ENCODE data around the gene TMEM14B. TPM values are rescaled to one million over a fixed set of nuclear protein-coding genes. Genes with fewer than 3 reads are reported as not detected.

TMEM14B gene
- total RNA-seq, 2 experiments from 2014 or later, result 103 to 125 TPM

- H3K9me3 ChIP-seq (ENCODE audit: low read length), result peaks cover 19% of the 10 kb centered on the region; the same call in 1 of the 2 replicates
- no peaks in the 10 kb centered on the region for H3K36me3 ChIP-seq (ENCODE audit: insufficient read depth, low read length)
- no peak overlapping the region for H3K4me3 ChIP-seq (ENCODE audit: low read depth, low read length, poor library complexity, severe bottlenecking)
- peaks cover 25% of the 10 kb centered on the region for H3K4me1 ChIP-seq (ENCODE audit: insufficient read depth, low read length, poor library complexity, severe bottlenecking)
- H3K9me2 ChIP-seq (ENCODE audit: insufficient read depth, low read length), result no peaks in the 10 kb centered on the region
- peak; percentile 23 for DNase-seq (ENCODE audit: low spot score)
- no peak overlapping the region for H3K27ac ChIP-seq (ENCODE audit: low read depth, low read length, poor library complexity, severe bottlenecking)
- CTCF ChIA-PET (ENCODE audit: unreplicated experiment), result no interaction called here
- no TSS peak for BruUV-seq (replicated peaks)
- no peak for TF ChIP-seq EZH2phosphoT487 (IDR thresholded peaks at IDR 0.05; ENCODE audit: borderline replicate concordance, low read depth, low read length)
- TF ChIP-seq CTCF (conservative IDR thresholded peaks at IDR 0.05; ENCODE audit: low read length), result no peak
- H3K4me2 ChIP-seq (ENCODE audit: low read length), result peak overlapping the region; percentile 58; the same call in 1 of the 2 replicates
- POLR2A ChIA-PET, result interaction anchor here (0.6 to 1.1 kb wide), 6 partner anchors 9 to 196 kb away, joined by 3 to 5 read pairs (median 4); no protein-coding TSS in a partner anchor
- no peaks in the 10 kb centered on the region for H4K20me1 ChIP-seq (ENCODE audit: insufficient read depth, low read length)
- no peak overlapping the region for H2AFZ ChIP-seq (ENCODE audit: low read length)
- no peaks in the 10 kb centered on the region for H3K79me2 ChIP-seq (ENCODE audit: insufficient read depth, low read depth, low read length)
- intact Hi-C loops (cut with micrococcal nuclease; ENCODE audit: unreplicated experiment), result no loop called here
These were observed 28.2 kb upstream of the TMEM14B start for GRCh38 chr6:10719296-10719963.

GRCh38 chr6:10719964-10720264, 27.7 kb upstream of the TMEM14B start:
- no peaks in the 10 kb centered on the region for H4K20me1 ChIP-seq (ENCODE audit: insufficient read depth, low read length)
- no peaks in the 10 kb centered on the region for H3K36me3 ChIP-seq (ENCODE audit: insufficient read depth, low read length)
- DNase-seq (ENCODE audit: low spot score), result no peak
- peaks cover 19% of the 10 kb centered on the region; the same call in 1 of the 2 replicates for H3K9me3 ChIP-seq (ENCODE audit: low read length)
- peak overlapping the region; percentile 58; the same call in 1 of the 2 replicates for H3K4me2 ChIP-seq (ENCODE audit: low read length)
- H3K9me2 ChIP-seq (ENCODE audit: insufficient read depth, low read length), result no peaks in the 10 kb centered on the region
- H2AFZ ChIP-seq (ENCODE audit: low read length), result no peak overlapping the region; the same call in 1 of the 2 replicates
- POLR2A ChIA-PET, result interaction anchor here (0.6 to 1.1 kb wide), 3 partner anchors 9 to 196 kb away, joined by 3 to 5 read pairs (median 4); no protein-coding TSS in a partner anchor
- intact Hi-C loops (cut with micrococcal nuclease; ENCODE audit: unreplicated experiment), result no loop called here
- CTCF ChIA-PET (ENCODE audit: unreplicated experiment), result no interaction called here
- no peaks in the 10 kb centered on the region for H3K79me2 ChIP-seq (ENCODE audit: insufficient read depth, low read depth, low read length)
- no TSS peak for BruUV-seq (replicated peaks)
- no peak overlapping the region for H3K27ac ChIP-seq (ENCODE audit: low read depth, low read length, poor library complexity, severe bottlenecking)
- H3K4me3 ChIP-seq (ENCODE audit: low read depth, low read length, poor library complexity, severe bottlenecking), result peak overlapping the region; percentile 54
- peaks cover 27% of the 10 kb centered on the region for H3K4me1 ChIP-seq (ENCODE audit: insufficient read depth, low read length, poor library complexity, severe bottlenecking)
- no peak for TF ChIP-seq EZH2phosphoT487 (IDR thresholded peaks at IDR 0.05; ENCODE audit: borderline replicate concordance, low read depth, low read length)
- TF ChIP-seq CTCF (conservative IDR thresholded peaks at IDR 0.05; ENCODE audit: low read length), result no peak
